Stomach (tissue), 4 donors: Measurements from ENCODE around the gene MIPEP.

Source experiments
- CTCF ChIP-seq, 7 experiments: fragments of 450-650 bp in 4 of 7; fragments of 200-600 bp in 3 of 7; sonication (generic) in 3 of 7; IDR thresholded peaks; one replicate each; pipeline ENCODE4 v1.5.1; 2016 to 2019; ENCODE audit warnings: antibody characterized with exemption in 7 of 7, control low read depth in 2 of 7, mild to moderate bottlenecking in 1 of 7
- EP300 ChIP-seq: sonication (generic); formaldehyde crosslinking; IDR thresholded peaks from one replicate; pipeline ENCODE4 v1.6.1; 2017; ENCODE audit warnings: antibody characterized with exemption
- POLR2AphosphoS5 ChIP-seq, 3 donors: sonication (generic); formaldehyde crosslinking; IDR thresholded peaks; one replicate each; pipeline ENCODE4 v1.6.1; 2016; ENCODE audit warnings: antibody characterized with exemption in 3 of 3

GRCh38 chr13:23833733-23834611 lies 55.2 kb downstream of the MIPEP start:
- TF ChIP-seq CTCF (IDR thresholded peaks at IDR 0.05), result no peak
- no peak for TF ChIP-seq POLR2AphosphoS5 (IDR thresholded peaks at IDR 0.05)
- TF ChIP-seq EP300, result no peak
